ENCODE measurements around the gene SRGAP3. TPM values are rescaled to one million over a fixed set of nuclear protein-coding genes. Genes with fewer than 3 reads are reported as not detected.

The SRGAP3 gene
- total RNA-seq, 1 donor from 2014 or later, result 10.3 TPM

- TF ChIP-seq, protein P1, sequence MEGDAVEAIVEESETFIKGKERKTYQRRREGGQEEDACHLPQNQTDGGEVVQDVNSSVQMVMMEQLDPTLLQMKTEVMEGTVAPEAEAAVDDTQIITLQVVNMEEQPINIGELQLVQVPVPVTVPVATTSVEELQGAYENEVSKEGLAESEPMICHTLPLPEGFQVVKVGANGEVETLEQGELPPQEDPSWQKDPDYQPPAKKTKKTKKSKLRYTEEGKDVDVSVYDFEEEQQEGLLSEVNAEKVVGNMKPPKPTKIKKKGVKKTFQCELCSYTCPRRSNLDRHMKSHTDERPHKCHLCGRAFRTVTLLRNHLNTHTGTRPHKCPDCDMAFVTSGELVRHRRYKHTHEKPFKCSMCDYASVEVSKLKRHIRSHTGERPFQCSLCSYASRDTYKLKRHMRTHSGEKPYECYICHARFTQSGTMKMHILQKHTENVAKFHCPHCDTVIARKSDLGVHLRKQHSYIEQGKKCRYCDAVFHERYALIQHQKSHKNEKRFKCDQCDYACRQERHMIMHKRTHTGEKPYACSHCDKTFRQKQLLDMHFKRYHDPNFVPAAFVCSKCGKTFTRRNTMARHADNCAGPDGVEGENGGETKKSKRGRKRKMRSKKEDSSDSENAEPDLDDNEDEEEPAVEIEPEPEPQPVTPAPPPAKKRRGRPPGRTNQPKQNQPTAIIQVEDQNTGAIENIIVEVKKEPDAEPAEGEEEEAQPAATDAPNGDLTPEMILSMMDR (IDR thresholded peaks at IDR 0.05; ENCODE audit: borderline replicate concordance), result no peak
- H3K9me3 ChIP-seq (replicated peaks), result no peaks in the 10 kb centered on the region
- no peak overlapping the region for H3K4me3 ChIP-seq
- intact Hi-C loops (cut with micrococcal nuclease), result no loop called here
- H3K36me3 ChIP-seq, result no peaks in the 10 kb centered on the region
- H3K27ac ChIP-seq (replicated peaks), result peak overlapping the region; percentile 44
- H3K4me1 ChIP-seq, result peaks cover 29% of the 10 kb centered on the region
- no peak for DNase-seq
- H3K27me3 ChIP-seq (ENCODE audit: low read depth), result no peaks in the 10 kb centered on the region
These were observed 176.8 kb downstream of the SRGAP3 start for GRCh38 chr3:9072667-9073009.

GRCh38 chr3:9071936-9072666, 177.3 kb downstream of the SRGAP3 start:
- intact Hi-C loops (cut with micrococcal nuclease), result no loop called here
- no peaks in the 10 kb centered on the region for H3K9me3 ChIP-seq (replicated peaks)
- peaks cover 34% of the 10 kb centered on the region for H3K4me1 ChIP-seq
- no peaks in the 10 kb centered on the region for H3K27me3 ChIP-seq (ENCODE audit: low read depth)
- TF ChIP-seq, protein P1 (IDR thresholded peaks at IDR 0.05; ENCODE audit: borderline replicate concordance), result no peak
- H3K4me3 ChIP-seq, result no peak overlapping the region
- no peak for DNase-seq
- no peaks in the 10 kb centered on the region for H3K36me3 ChIP-seq
- peak overlapping the region; percentile 44 for H3K27ac ChIP-seq (replicated peaks)

- Histone ChIP-seq H3K9me3 (replicated peaks) (no peaks in the 10 kb centered on the region), H3K4me3 (no peak overlapping the region), H3K36me3 (no peaks in the 10 kb centered on the region), H3K27me3 (ENCODE audit: low read depth) (no peaks in the 10 kb centered on the region), H3K4me1 (peaks cover 37% of the 10 kb centered on the region), H3K27ac (replicated peaks) (no peak overlapping the region)
- TF ChIP-seq, protein P1 (IDR thresholded peaks at IDR 0.05; ENCODE audit: borderline replicate concordance), result no peak
- no peak for DNase-seq
- intact Hi-C loops (cut with micrococcal nuclease), result no loop called here
These were observed 178.5 kb downstream of the SRGAP3 start for GRCh38 chr3:9070961-9071360.

DNA sequence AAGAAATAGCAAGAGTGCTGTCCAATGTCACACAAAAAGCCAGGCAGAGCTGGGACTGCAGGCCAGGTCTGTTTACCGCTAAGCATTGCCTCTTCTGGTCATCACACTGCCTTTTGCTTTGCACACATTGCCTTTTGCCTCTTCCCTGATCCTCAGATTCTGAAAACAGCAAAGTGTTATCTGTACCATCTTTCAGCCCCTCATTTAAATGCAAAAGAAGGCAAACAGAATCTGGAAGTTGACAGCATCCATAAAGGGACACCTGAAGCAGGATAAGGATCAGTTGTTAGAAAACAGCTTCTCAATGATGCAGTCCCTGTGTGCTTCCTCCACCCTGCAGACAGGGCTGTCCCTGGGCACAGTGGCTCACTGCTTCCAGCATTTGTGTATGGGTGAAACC, 179.5 kb downstream of the SRGAP3 start:
- TF ChIP-seq, protein P1 (IDR thresholded peaks at IDR 0.05; ENCODE audit: borderline replicate concordance), result no peak
- H3K4me3 ChIP-seq, result no peak overlapping the region
- no peaks in the 10 kb centered on the region for H3K9me3 ChIP-seq (replicated peaks)
- intact Hi-C loops (cut with micrococcal nuclease), result loop anchor here (5.0 kb wide), 3 partner anchors 83 to 232 kb away; no protein-coding TSS in a partner anchor
- no peak overlapping the region for H3K27ac ChIP-seq (replicated peaks)
- no peaks in the 10 kb centered on the region for H3K27me3 ChIP-seq (ENCODE audit: low read depth)
- DNase-seq, result no peak
- H3K4me1 ChIP-seq, result peaks cover 44% of the 10 kb centered on the region
- no peaks in the 10 kb centered on the region for H3K36me3 ChIP-seq

DNA sequence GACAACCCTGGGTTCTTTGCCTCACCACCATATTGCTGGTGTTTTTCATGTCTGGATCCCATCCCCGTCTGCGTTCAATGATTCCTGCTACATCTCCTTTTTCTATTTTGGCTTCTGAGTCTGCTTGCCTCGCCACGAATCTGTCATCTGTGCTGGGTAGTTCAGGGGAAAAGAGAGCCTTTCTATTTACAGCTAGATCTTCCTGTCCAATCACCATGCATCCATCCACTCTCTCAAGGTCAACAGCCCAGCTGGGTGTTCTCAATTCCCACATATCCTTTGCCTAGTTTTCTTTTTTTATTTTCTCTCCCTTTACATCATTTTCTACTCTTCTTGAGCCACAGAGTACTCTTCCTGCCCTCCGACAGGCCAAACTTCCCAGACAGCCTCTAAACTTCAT, 181.4 kb downstream of the SRGAP3 start:
- no peaks in the 10 kb centered on the region for H3K36me3 ChIP-seq
- no peak overlapping the region for H3K4me3 ChIP-seq
- peaks cover 42% of the 10 kb centered on the region for H3K4me1 ChIP-seq
- TF ChIP-seq, protein P1 (IDR thresholded peaks at IDR 0.05; ENCODE audit: borderline replicate concordance), result no peak
- DNase-seq, result no peak
- H3K9me3 ChIP-seq (replicated peaks), result no peaks in the 10 kb centered on the region
- peak overlapping the region; percentile 55 for H3K27ac ChIP-seq (replicated peaks)
- H3K27me3 ChIP-seq (ENCODE audit: low read depth), result no peaks in the 10 kb centered on the region
- intact Hi-C loops (cut with micrococcal nuclease), result loop anchor here (5.0 kb wide), 3 partner anchors 81 to 234 kb away; no protein-coding TSS in a partner anchor

All from left ventricle myocardium inferior (tissue), 1 donor.